K562 (cell line): ENCODE results near the gene ZC3H10. TPM values are rescaled to one million over a fixed set of nuclear protein-coding genes. Genes with fewer than 3 reads are reported as not detected.

Experiments
- CHD1 ChIP-seq: fragments of 200-600 bp; sonication (generic); IDR thresholded peaks from one replicate; pipeline ENCODE4 v1.6.1; 2012; ENCODE audit warnings: mild to moderate bottlenecking, moderate library complexity, low read length, inconsistent platforms
- COPS2 ChIP-seq: fragments of 450-650 bp; conservative IDR thresholded peaks from 2 replicates; pipeline ENCODE4 v1.6.1; 2016; ENCODE audit warnings: mild to moderate bottlenecking, moderate library complexity
- DIDO1 ChIP-seq: fragments of 450-650 bp; IDR thresholded peaks from 2 replicates; pipeline ENCODE4 v1.6.1; 2016; ENCODE audit warnings: low read depth, missing biosample characterization, missing genetic modification characterization
- FOSL1 ChIP-seq: fragments of 200-800 bp; sonication (Bioruptor generic); conservative IDR thresholded peaks from 2 replicates; pipeline ENCODE4 v1.6.1; 2016; ENCODE audit warnings: missing genetic modification characterization, missing compliant biosample characterization
- HNRNPH1 ChIP-seq: fragments of 200-400 bp; formaldehyde crosslinking; optimal IDR thresholded peaks from 2 replicates; pipeline ENCODE3; 2017; ENCODE audit warnings: low read depth, mild to moderate bottlenecking, low read length, moderate library complexity
- JUNB ChIP-seq: fragments of 450-650 bp; formaldehyde crosslinking; conservative IDR thresholded peaks from 2 replicates; pipeline ENCODE4 v1.4.0; 2020; ENCODE audit warnings: mild to moderate bottlenecking
- LCOR ChIP-seq: sonication (generic); formaldehyde crosslinking; IDR thresholded peaks from 2 replicates; pipeline ENCODE4 v1.8.0; 2022; ENCODE audit warnings: mild to moderate bottlenecking, missing genetic modification reagents
- MAZ ChIP-seq, 2 experiments: fragments of 450-650 bp in 1 of 2; sonication (generic) in 1 of 2; formaldehyde crosslinking; IDR thresholded peaks in 1 of 2; conservative IDR thresholded peaks in 1 of 2; 2 replicates each; pipeline versions ENCODE4 v1.4.0 to v1.5.0; 2020; ENCODE audit warnings: mild to moderate bottlenecking in 1 of 2, missing genetic modification reagents in 1 of 2
- MTA3 ChIP-seq: fragments of 450-650 bp; formaldehyde crosslinking; IDR thresholded peaks from 2 replicates; pipeline ENCODE4 v1.6.1; 2017; ENCODE audit warnings: mild to moderate bottlenecking, borderline replicate concordance
- NCOA4 ChIP-seq: fragments of 450-650 bp; IDR thresholded peaks from 2 replicates; pipeline ENCODE4 v1.6.1; 2018; ENCODE audit warnings: mild to moderate bottlenecking; ENCODE audit not compliant: partially characterized antibody
- TEAD2 ChIP-seq: fragments of 450-650 bp; IDR thresholded peaks from 2 replicates; pipeline ENCODE4 v1.6.1; 2016; ENCODE audit warnings: missing genetic modification characterization, control low read depth, missing compliant biosample characterization
- TFE3 ChIP-seq: fragments of 450-650 bp; formaldehyde crosslinking; IDR thresholded peaks from 2 replicates; pipeline ENCODE4 v1.4.0; 2020; ENCODE audit warnings: mild to moderate bottlenecking, mixed read lengths
- ZBTB17 ChIP-seq: fragments of 450-650 bp; formaldehyde crosslinking; IDR thresholded peaks from 2 replicates; pipeline ENCODE4 v1.4.0; 2020; ENCODE audit warnings: mild to moderate bottlenecking
- ZBTB2 ChIP-seq: fragments of 450-650 bp; IDR thresholded peaks from 2 replicates; pipeline ENCODE4 v1.6.1; 2016; ENCODE audit warnings: antibody characterized with exemption
- ZFP1 ChIP-seq: fragments of 450-650 bp; formaldehyde crosslinking; IDR thresholded peaks from 2 replicates; pipeline ENCODE4 v1.4.0; 2020; ENCODE audit warnings: mild to moderate bottlenecking, mixed read lengths
- ZNF407 ChIP-seq: fragments of 450-650 bp; IDR thresholded peaks from 2 replicates; pipeline ENCODE4 v1.6.1; 2016; ENCODE audit warnings: low read depth
- polyA plus RNA-seq, 8 experiments: library from polyadenylated mRNA; depleted of rRNA in 4 of 8; stranded (reverse) in 5 of 8; unstranded in 3 of 8; fragments of >200 nt; fragmentation: Nextera tagmentation in 2 of 8; fragmentation: Illumina TruSeq in 1 of 8; extraction: Ambion mirVana in 2 of 8; extraction: Trizol in 1 of 8; gene quantifications; 2 replicates each; pipeline versions ENCODE4 v1.2.1 to v1.2.3, GENCODE V29; 2011 to 2014; ENCODE audit warnings: inconsistent platforms in 1 of 8, missing spikeins in 1 of 8
- total RNA-seq, 7 experiments: library from RNA; depleted of rRNA in 6 of 7; stranded (reverse); fragments of >200 nt in 6 of 7; fragmentation: Illumina TruSeq in 2 of 7; extraction: Trizol in 2 of 7; gene quantifications; 2 replicates each; pipeline versions ENCODE4 v1.2.1 to v1.2.3, GENCODE V29; 2011 to 2021; ENCODE audit warnings: low replicate concordance in 1 of 7

The ZC3H10 gene
- total and polyA plus RNA-seq, 9 of the 15 experiments (the other 6 are each of a cell fraction or from before 2014, with no cell fraction given), result 0.31 to 4.1 (median 1.6) TPM

GRCh38 chr12:56158029-56158925, 40.2 kb downstream of the ZC3H10 start, which contains the start of gene MYL6 (continued):
- TF ChIP-seq MAZ (CRISPR knock-in tag; conservative IDR thresholded peaks at IDR 0.05 in 1 of 2, IDR thresholded peaks at IDR 0.05 in 1 of 2), result peak; percentile 66 to 67
- peak; percentile 83; the same call in 1 of the 2 replicates for TF ChIP-seq ZBTB17
- no peak for TF ChIP-seq TEAD2 (tag)
- TF ChIP-seq LCOR (CRISPR knock-in tag), result no peak
- TF ChIP-seq TFE3, result no peak
- no peak for TF ChIP-seq NCOA4
- no peak for TF ChIP-seq ZFP1 (CRISPR knock-in tag)
- TF ChIP-seq COPS2, result no peak
- TF ChIP-seq DIDO1 (tag), result no peak
- peak; percentile 98 for TF ChIP-seq CHD1
- TF ChIP-seq HNRNPH1, result no peak
- peak; percentile 99 for TF ChIP-seq JUNB (CRISPR knock-in tag)
- peak; percentile 86 for TF ChIP-seq FOSL1
- TF ChIP-seq ZBTB2, result peak; percentile 52; the same call in 1 of the 2 replicates
- TF ChIP-seq MTA3, result peak; percentile 24
- peak; percentile 11; the same call in 1 of the 2 replicates for TF ChIP-seq ZNF407
